GM19023 (cell line): ENCODE results near the gene UBAP1L.
"Not testable (repeated sequence)": the region's sequence is repeated elsewhere in the genome, so short reads cannot be mapped to it uniquely, and the experiment has no call there.

Experiments used
- ATAC-seq: cut with Tn5 transposase; IDR thresholded peaks from one replicate; pipeline ENCODE4 v1.9.1; 2021; ENCODE audit warnings: mild to moderate bottlenecking, moderate library complexity; ENCODE audit not compliant: unreplicated experiment

Gene UBAP1L

DNA sequence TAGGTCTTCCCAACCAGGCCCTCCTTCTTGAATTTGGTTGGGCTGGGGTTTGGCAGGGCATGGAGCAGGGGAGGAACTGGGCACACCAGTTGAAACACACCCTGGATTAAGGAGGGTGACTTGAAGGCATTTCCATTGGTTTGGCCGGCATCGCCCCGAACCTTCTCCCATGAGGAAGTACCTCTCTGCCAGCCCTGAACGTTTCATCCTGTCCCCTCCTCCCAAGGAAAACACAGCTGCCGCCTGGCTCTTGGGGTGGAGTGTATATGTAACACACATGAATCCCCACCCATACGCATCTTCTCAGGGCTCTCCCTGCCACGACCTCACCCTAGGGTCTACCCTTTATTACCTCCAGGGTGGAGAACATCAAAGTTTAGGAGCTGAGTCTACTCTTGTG, 14.6 kb downstream of the UBAP1L start:
- no peak for ATAC-seq

DNA sequence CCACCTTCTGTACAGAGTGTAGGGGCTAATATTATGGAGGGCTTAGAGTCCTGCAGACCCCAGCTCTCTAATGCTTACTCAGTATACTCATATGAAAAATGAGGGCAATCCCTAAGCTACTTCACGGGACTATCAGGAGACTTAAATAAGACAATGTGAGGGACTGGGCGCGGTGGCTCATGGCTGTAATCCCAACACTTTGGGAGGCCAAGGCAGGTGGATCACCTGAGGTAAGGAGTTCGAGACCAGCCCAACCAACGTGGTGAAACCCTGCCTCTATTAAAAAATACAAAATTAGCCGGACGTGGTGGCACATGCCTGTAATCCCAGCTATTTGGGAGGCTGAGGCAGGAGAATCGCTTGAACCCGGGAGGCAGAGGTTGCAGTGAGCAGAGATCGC, 15.2 kb downstream of the UBAP1L start:
- ATAC-seq, result not testable (repeated sequence)

DNA sequence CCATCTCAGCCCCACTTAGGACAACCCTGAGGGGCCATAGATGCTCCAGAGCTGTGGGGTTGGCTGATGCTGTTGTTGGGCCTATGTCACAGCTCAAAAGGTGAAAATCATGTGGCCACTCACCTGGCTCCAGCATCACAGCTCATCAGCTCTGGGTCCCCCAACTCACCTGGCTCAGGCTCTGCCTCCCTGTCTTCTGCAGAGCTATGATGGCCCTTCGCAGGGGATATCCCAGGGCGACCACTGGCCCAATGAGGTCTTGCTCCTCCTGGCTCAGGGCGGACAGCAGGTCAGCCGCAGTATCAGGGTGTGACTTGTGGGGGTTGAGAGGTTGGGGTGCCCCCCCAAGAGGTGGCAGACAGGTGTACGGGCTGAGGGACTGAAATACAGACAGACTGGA, 15.7 kb downstream of the UBAP1L start:
- ATAC-seq, result no peak

DNA sequence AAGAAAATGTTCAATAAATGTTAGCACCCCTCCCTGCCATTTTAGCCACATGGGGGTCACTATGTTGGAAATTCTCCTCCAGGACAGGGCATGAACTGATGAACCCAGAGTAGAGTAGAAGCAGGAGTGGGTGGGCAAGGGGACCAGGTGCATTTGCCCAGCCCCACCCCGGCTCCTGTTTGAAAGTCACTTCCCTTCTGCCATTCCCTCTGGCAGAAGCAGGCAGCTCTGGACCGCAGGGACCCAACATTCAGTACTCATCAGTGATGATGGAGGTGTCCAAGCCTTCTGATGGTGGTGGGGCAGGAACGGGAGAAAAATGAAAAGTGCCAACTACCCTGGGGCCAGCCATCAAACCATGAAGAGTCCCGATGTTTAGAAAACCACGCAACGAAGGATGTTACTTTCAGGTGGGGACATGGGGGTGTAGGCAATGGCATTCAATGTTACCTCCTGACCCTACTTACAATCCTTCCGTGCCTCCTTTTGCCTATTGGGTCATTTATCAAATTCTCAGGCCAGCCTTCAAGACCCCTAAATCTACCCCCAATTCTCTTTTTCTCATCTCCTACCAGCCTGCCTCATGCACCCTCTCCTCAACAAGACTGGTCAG, 17.2 kb downstream of the UBAP1L start:
- no peak for ATAC-seq

DNA sequence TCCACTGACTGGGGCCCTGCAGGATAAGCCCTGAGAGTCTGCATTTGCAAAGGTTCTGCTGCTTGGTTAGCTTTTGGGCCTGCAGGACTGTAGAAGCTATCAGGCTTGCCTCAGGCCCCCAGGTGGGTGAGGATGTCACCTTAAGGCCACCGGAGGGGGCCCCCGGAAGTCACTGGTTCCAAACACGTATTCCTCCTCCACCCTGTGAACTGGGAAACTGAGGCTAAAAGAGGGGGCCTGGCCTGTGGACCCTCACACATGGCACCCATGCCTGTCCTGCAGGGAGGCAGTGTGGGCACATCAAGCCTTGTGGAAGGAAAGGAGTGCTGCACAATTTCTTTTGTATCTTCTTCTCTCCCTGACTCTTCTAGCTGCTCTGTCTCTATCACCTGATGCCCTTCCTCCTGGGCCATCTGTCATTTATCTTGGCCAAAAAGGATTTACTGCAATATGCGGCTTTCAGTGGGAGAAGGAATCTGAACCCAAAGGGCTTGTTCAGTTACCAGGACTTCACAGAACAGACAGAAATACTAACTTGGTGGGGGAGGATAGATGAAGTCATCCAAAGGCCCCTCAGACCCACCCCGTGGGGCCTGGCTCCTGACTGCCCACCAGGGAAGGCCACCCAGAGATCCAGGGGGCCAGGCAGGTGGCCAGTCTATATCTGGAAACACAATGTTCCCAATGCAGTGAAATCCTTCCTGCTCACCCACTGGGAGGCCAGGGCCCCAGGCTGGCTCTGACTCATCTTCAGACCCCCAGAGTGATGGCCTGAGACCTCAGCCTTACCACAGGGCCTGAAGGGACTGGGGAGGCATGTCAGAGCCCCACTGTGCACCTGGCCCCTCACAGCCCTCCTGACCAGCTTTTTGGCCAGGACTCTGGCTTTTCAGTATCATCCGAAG, 18.3 kb downstream of the UBAP1L start:
- no peak for ATAC-seq

DNA sequence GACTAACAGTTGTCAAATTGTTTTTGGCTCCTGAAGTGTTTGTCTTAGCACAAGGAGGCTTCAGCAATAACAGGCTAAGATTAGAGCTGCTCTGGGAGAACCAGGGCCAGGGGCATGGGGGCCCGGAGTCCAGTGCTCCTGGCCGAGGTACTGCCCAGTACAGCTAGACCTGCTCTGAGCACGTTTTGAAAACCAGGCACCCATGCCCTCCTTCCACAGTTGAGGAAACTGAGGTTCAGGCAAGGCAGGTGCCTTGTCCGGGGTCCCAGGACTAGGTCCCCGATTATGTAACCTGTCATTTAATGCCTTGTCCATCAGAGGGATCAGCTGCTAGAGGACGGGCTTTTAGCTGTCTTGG, 19.3 kb downstream of the UBAP1L start:
- ATAC-seq, result no peak

DNA sequence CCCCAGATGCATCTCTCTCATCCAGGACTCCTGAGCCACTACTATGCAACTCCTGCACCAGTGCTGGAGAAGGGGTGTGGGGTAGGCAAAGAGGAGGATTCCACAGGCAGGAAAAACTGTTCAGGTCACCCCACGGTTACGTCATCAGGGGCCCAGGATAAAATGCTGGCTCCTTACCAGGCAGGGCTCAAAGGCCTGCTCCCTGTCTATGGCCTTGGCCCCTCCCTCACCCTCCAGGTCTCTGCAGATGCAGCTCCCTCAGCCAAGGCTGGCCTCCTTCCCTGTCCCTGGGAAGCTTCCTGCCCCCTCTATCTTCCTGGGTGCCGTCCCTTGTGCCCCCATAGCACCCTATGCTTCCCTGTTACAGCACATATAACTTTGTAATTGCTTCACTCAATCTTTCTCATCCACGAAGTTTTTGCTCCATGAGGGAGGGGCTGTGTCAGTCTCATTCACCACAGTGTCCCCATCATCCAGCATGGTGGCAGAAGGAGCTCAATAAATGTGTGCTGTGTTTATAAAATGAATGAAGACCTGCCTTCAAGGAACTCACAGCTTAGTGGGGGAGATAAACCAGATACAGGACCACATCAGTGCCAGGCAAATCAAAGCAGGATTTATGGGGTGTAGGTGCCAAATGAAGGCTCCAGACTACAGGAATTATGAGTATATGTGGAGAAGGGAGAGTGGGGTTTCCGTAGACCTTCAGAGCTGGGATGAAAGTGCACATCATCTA, 19.8 kb downstream of the UBAP1L start:
- ATAC-seq, result no peak

DNA sequence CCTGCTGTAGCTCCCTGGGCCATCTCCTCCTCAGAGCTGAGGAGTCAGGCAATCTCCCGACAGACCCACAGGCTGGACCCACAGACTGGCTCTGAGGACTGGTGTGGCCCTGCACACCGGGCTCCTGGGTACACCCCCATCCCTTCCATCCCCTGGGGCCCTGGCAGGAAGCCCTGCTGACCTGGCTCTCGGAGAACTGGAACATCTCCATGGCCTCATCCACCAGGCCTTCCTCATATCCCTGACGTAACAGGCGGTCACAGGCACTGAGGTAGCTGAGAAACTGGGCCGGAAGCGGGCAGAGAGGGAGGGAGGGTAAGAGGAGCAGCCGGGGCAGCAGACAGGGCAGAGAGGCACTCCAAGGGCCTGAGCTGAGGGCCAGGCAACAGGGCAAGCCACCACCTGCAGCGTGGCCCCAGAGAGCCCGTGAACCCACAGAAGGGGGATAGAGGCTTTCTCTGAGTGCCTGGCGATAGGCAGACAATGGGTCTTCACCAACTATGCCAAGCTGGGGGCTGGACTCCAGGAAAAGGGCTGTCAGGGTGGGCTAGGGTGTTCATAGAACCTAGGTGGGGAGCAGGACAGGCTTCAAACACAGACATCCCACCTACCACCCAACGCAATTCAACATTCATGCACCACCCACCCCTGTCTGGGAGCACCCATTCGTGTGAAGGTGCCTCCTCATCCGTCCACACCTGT, 20.6 kb downstream of the UBAP1L start:
- no peak for ATAC-seq

DNA sequence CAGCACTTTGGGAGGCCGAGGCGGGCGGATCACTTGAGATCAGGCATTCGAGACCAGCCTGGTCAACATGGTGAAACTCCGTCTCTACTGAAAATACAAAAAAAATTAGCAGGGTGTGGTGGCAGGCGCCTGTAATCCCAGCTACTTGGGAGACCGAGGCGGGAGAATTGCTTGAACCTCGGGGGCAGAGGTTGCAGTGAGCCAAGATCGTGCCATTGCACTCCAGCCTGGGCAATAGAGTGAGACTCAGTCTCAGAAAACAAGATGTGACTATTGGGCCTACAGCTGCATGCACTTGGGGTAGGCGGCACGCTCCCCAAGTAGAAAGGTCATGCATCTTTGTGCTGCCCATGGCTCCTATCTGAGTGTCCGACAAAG, 21.2 kb downstream of the UBAP1L start:
- ATAC-seq, result not testable (repeated sequence)

DNA sequence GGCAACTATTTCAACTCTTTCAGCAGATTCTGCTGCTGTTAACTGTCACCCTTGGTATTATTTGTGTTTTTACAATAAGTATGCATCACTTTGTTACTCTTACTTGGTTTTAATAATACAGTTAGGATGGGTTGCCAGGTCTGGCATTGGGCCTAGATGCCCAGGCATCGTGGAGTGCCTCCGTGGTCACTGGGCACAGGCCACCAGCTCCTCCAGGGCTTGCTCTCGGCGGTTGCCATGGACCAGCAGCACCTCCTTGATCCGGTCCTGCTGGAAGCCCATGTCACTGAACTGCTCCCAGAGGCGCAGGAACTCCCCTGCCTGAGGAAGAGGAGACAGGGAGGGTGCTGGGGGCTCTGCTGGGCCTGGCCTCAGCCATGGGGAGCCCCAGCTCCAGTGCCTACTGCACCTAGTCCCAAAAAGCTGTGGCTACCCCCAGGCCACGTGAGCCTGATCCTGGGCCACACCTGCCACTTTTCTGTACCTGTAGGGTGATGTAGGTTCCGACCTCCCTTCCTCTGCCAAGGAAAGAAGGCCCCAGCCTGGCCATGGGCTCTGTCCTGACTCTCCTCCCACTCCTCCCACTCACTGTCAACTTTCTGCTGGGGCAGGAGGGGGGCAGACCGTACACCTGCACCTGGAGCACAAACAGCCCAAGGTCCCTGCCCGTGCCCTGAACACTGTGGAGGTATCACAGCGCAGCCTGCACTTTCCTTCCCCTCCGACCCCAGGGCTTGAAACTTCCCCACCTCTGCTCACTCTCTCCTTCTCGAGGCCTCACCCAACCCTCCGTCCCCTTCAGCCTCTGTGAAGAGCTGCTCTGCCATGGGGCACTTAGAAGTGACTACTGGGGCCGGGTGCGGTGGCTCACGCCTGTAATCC, 21.8 kb downstream of the UBAP1L start:
- ATAC-seq, result no peak

DNA sequence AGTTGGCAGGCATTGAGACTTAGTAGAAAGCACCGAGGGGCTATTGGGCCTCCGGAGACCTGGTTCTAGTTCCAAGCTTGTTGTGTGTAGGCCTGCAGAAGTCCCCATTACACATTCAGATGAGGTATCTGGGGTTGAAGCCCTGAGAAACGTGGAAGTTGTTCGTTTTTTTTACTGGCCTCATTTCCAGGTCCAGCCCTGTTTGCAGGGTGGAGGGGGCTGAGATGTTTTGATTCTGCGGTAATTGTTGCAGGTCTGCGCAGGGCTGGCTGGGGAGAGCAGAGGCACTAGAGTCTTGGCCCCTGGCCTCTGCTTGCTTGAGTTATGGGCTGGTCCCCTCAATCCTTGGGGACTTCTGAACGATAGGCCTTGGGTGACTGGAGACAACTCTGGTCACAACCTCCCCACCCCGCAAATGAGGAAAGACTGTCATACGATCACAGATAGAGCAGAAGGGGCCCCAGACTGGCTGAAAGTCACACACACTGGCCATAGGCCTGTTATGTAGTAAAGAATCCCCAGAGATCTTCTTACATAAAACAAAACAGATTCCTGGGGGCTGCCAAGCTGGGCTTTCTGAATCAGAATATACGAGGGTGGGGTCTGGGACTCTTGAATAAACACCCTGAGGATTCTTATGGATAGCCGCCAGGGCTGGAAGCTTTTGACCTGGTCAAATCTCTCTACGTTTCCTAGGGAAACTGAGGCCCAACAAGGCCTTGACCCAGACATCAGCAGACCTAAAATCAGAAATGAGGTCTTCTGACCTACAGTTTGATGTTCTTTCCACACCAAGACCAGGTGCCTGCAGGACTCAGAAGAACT, 22.8 kb downstream of the UBAP1L start:
- no peak for ATAC-seq

DNA sequence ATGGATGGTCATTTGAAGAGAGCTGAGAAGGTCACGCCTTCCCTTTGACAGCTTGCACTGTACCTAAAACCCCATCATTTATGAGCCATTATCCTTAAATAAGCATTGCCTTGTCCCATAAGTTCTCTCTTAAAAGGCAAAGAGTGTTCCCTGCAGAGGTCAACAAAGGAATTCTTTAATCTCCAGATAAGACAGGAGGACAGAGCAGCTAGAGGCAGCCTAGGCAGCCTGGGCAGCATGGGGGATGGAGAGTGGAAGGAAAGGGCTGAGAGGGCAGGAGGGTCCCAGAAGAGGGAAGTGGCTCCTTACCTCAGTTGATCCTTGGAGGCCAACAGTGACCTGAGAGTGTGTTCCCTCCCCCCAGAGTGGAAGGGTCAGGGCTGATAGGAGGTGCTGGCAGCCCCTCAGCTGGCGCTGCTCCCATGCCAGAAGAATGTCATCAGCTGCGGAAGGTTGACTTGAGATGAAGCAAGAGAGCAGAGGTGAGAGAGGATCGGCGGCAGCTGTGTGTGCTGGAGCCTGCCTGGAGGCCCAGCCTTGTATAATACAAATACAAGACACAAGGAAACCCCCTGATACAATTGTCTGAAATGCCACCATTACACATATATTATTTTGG, 25.7 kb downstream of the UBAP1L start:
- ATAC-seq, result no peak

DNA sequence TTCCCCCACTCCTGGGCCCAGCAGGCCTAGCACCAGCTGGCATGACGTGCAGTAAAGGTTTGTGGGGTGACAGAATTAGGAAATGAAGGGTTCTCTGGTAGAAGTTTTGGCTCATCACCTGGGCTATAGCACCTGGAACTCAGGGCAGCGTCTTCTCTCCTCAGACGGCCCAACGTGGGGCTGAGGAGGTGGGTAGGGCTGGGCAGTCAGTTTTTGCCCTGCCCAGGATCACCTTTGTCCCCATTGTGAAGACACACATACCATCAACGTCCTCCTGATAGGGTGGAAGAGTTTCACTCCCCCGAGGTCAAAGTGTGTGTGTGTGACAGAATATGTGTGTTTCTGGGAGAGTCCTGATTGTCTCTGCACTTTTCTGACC, 26.4 kb downstream of the UBAP1L start:
- no peak for ATAC-seq

DNA sequence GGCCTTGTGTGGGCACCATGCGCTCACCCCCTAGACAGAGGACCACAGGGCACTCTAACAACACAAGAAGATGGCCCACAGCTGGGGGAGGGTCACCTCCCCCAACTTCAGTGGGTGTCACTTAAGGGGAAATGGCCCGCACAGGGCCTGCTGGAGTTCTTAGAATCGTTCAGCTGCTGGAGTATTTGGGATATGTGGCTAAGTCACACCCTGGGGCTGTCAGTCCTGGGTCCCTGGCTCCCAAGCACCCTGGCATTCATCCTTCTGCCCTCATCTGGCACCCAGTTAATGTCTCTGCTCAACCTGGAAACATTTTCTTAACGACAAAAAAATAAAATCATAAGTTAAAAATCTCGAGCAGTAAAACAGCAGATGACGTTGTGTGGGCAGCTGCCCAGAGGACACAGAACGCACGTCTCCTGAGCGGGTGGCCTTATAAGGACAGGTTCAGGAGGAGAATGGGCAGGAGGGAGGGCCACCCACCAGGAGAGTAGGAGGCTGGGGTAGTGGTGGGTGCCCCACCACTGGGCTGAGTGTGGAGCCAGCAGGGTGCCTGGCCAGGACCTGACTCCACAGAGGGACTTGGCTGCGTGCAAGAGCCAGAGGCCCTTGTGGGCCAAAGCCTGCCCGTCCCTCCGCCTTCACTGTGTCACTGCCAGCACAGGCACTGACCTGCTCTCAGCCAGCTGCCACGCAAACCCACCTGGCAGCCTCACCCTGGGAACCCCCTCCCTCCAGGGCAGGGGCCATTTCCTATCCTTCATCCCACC, 26.9 kb downstream of the UBAP1L start:
- no peak for ATAC-seq

DNA sequence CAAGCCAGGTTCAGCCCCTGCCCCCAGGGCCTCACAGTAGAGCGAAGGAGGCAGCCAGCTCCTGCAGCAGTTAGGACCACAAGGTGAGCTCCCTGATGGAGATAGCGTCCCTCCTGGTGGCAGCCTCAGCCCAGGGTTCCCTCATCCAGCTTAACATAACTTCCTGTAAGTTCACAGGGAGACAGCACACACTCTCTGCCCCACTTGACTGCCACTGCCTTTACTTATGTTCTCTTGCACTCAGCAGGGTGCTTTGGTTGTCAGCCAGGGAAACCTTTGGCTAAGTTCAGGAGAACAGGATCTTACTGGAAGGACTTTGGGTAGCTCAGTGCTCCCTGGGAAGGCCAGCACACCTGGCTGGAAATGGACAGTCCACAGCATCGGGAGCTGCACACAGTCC, 27.6 kb downstream of the UBAP1L start:
- ATAC-seq, result no peak

DNA sequence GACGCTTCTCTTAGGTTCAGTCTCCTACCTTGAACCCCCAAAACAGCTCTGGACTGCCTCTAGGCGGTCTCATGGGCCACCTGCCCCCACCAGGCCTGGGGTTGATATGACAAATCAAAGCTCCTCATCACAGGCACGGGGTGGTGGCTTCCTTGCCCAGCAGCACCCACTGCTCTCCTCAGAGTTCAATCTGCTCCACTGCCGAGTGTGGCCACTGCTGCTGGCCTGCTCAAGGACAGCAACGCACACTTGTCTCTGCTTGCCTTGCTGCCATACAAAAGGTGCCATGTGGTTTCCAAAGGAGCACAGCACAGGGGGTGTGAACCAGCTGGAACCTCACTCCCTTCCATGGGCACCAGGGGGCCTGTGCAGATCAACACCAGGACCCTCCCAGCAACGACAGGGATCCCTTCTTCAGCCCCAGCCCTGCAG, 28.3 kb downstream of the UBAP1L start:
- ATAC-seq, result no peak

DNA sequence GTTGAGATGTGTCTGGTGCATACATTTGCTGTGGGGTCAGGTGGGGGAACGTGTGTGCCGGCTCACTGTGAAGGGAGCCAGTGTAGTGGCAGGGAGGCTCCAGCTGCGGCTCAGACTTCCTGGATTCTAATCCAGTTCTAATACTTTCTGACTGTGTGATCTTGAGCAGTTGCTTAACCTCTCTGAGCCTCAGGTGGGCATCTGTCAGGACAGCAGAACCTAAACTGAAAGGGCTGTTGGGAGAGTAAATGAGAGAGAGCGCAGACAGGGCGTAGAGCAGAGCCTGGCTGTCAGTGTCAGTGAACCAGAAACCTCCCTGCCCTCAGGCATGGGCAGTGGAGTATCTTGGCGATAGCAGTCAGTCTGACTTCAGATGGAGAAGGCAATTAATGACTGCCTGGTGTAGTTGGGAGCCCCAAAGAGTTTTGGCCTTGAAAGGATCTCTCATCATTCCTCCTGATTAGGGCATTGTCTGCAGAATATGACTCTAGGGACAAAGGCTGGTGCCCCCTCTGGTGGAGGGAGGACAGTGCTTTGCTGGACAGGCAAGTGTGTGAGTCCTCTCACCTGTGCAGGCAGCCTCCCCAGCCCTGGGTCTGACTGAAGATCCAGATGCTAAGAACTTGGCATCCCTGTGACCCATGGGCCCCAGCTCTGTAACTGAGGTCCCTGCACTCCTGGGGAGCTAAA, 28.9 kb downstream of the UBAP1L start:
- ATAC-seq, result no peak
